ENCODE data around the gene CRYGB. TPM values are rescaled to one million over a fixed set of nuclear protein-coding genes. Genes with fewer than 3 reads are reported as not detected.

CRYGB gene
- polyA plus RNA-seq, 1 of the 3 experiments (the other 2 are of a cell fraction) = not detected

GRCh38 chr2:208093128-208093527 lies 52.8 kb downstream of the CRYGB start:
- H3K9me3 ChIP-seq = no peaks in the 10 kb centered on the region
- H3K9me2 ChIP-seq = no peaks in the 10 kb centered on the region
- no peak overlapping the region for H3K27ac ChIP-seq (ENCODE audit: low read depth in 2 of 2, low read length in 1 of 2)
- no peaks in the 10 kb centered on the region for H3K27me3 ChIP-seq (ENCODE audit: insufficient read depth)
- DNase-seq = no peak
- H2AFZ ChIP-seq (ENCODE audit: low read depth) = no peak overlapping the region
- no peak overlapping the region for H3K4me3 ChIP-seq (ENCODE audit: low read depth in 2 of 2, low read length in 1 of 2)
- H3K36me3 ChIP-seq (replicated peaks in 1 of 2; ENCODE audit: control insufficient read depth in 1 of 2, insufficient read depth in 2 of 2, low read length in 1 of 2) = no peaks in the 10 kb centered on the region
- CTCF ChIA-PET = interaction anchor here (0.8 to 1.6 kb wide), 7 partner anchors 9 to 347 kb away, joined by 3 to 8 read pairs (median 4); partner anchors contain the start of gene IDH1
- H3K4me2 ChIP-seq = no peak overlapping the region
- H4K20me1 ChIP-seq (ENCODE audit: insufficient read depth) = no peaks in the 10 kb centered on the region
- TF ChIP-seq CHD2 (IDR thresholded peaks at IDR 0.05; ENCODE audit: low read length, partially characterized antibody) (no peak), RCOR1 (IDR thresholded peaks at IDR 0.05; ENCODE audit: low read length) (no peak)
- POLR2A ChIA-PET = interaction anchor here (1.5 kb wide), 1 partner anchor 173 kb away, joined by 4 read pairs; the partner anchor contains the start of gene PIKFYVE
- peaks cover 0 to 2% of the 10 kb centered on the region in 2 experiments; a peak in 1 of 4 replicates for H3K4me1 ChIP-seq (ENCODE audit: control insufficient read depth in 1 of 2, insufficient read depth in 2 of 2, low read depth in 1 of 2, low read length in 1 of 2)
- H3K9ac ChIP-seq = no peak overlapping the region
- no peaks in the 10 kb centered on the region for H3F3A ChIP-seq (replicated peaks; ENCODE audit: insufficient read depth)
- no peaks in the 10 kb centered on the region for H3K79me2 ChIP-seq (ENCODE audit: insufficient read depth)

Other genes with a start within 250 kb of the CRYGB start
- 1.9 and 2.1 TPM in 2 replicates for gene PLEKHM3, start 120.6 kb downstream of the CRYGB start, polyA plus RNA-seq (2012; rRNA removed)
- gene CRYGD, start 21.6 kb downstream of the CRYGB start, polyA plus RNA-seq (2012; rRNA removed) = not detected in 2 replicates
- gene CRYGC, start 16.3 kb downstream of the CRYGB start, polyA plus RNA-seq (2012; rRNA removed) = 0.21 and 0.31 TPM in 2 replicates
- not detected in 2 replicates for gene CRYGA, start 17.4 kb upstream of the CRYGB start, polyA plus RNA-seq (2012; rRNA removed)
- gene C2orf80, start 43.9 kb upstream of the CRYGB start, polyA plus RNA-seq (2012; rRNA removed) = not detected in 2 replicates
- 43.4 and 57.2 TPM in 2 replicates for gene IDH1, start 108.9 kb upstream of the CRYGB start, polyA plus RNA-seq (2012; rRNA removed)
- 7.0 and 10.2 TPM in 2 replicates for gene PIKFYVE, start 120.1 kb upstream of the CRYGB start, polyA plus RNA-seq (2012; rRNA removed)